Measurements from ENCODE around the gene DNAJC11. TPM values are rescaled to one million over a fixed set of nuclear protein-coding genes. Genes with fewer than 3 reads are reported as not detected.

Gene DNAJC11
- total RNA-seq, 1 experiment from 2014 or later = 61.0 TPM

DNA sequence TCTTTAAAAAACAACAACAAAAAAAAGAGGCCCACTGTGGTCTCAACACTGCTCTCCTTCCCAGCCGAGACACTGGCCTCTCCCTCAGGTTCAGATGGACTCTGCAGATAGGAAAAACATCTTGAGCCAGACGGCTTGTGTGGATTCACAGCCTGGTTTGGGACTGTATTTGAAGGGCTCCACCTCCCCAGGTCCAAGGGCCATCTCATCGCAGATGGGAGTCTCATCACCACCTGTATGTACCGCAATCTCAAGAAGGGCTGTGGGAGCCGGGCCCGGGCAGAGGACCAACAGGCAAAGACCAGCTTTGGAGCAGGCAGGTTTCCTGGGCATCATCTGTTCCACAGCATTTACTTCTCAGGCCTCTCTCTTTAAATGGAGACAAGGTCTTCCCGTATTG is 111.6 kb downstream of the DNAJC11 start:
- Mint-ChIP-seq H3K4me3 (ENCODE audit: unreplicated experiment) (no peak overlapping the region), H3K27me3 (ENCODE audit: insufficient read depth, unreplicated experiment) (no peaks in the 10 kb centered on the region), H3K9me3 (ENCODE audit: unreplicated experiment) (no peaks in the 10 kb centered on the region), H3K36me3 (ENCODE audit: insufficient read depth, unreplicated experiment) (peaks cover 24% of the 10 kb centered on the region), H3K4me1 (ENCODE audit: low read depth, unreplicated experiment) (no peaks in the 10 kb centered on the region), H3K27ac (ENCODE audit: unreplicated experiment) (no peak overlapping the region)
- no peak overlapping the region for H3K4me3 ChIP-seq (ENCODE audit: low read depth, low read length)
- H3K4me1 ChIP-seq = no peaks in the 10 kb centered on the region
- H3K36me3 ChIP-seq (ENCODE audit: control insufficient read depth, insufficient read depth, low read length) = peaks cover 2% of the 10 kb centered on the region; the same call in 1 of the 2 replicates
- BruUV-seq (replicated peaks) = no TSS peak
- intact Hi-C loops (cut with micrococcal nuclease; ENCODE audit: unreplicated experiment) = no loop called here
- H3K9me3 ChIP-seq = no peaks in the 10 kb centered on the region
- POLR2A ChIA-PET = no interaction called here
- CTCF ChIA-PET = no interaction called here
- DNase-seq = no peak
- TF ChIP-seq, protein P1, sequence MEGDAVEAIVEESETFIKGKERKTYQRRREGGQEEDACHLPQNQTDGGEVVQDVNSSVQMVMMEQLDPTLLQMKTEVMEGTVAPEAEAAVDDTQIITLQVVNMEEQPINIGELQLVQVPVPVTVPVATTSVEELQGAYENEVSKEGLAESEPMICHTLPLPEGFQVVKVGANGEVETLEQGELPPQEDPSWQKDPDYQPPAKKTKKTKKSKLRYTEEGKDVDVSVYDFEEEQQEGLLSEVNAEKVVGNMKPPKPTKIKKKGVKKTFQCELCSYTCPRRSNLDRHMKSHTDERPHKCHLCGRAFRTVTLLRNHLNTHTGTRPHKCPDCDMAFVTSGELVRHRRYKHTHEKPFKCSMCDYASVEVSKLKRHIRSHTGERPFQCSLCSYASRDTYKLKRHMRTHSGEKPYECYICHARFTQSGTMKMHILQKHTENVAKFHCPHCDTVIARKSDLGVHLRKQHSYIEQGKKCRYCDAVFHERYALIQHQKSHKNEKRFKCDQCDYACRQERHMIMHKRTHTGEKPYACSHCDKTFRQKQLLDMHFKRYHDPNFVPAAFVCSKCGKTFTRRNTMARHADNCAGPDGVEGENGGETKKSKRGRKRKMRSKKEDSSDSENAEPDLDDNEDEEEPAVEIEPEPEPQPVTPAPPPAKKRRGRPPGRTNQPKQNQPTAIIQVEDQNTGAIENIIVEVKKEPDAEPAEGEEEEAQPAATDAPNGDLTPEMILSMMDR (IDR thresholded peaks at IDR 0.05; ENCODE audit: insufficient read depth in 1 of 2, low read depth in 1 of 2, low read length in 1 of 2, severe bottlenecking in 1 of 2, unreplicated experiment in 1 of 2) = no peak
- H3K27me3 ChIP-seq (replicated peaks; ENCODE audit: control insufficient read depth, insufficient read depth, low read length) = no peaks in the 10 kb centered on the region

GRCh38 chr1:6588893-6589520 is 112.6 kb downstream of the DNAJC11 start:
- intact Hi-C loops (cut with micrococcal nuclease; ENCODE audit: unreplicated experiment) = no loop called here
- no peaks in the 10 kb centered on the region for H3K4me1 Mint-ChIP-seq (ENCODE audit: low read depth, unreplicated experiment)
- Histone ChIP-seq H3K9me3 (no peaks in the 10 kb centered on the region), H3K4me1 (no peaks in the 10 kb centered on the region), H3K4me3 (ENCODE audit: low read depth, low read length) (no peak overlapping the region), H3K36me3 (ENCODE audit: control insufficient read depth, insufficient read depth, low read length) (peaks cover 2% of the 10 kb centered on the region; the same call in 1 of the 2 replicates), H3K27me3 (replicated peaks; ENCODE audit: control insufficient read depth, insufficient read depth, low read length) (no peaks in the 10 kb centered on the region)
- no peaks in the 10 kb centered on the region for H3K27me3 Mint-ChIP-seq (ENCODE audit: insufficient read depth, unreplicated experiment)
- no peak for DNase-seq
- no peak overlapping the region for H3K4me3 Mint-ChIP-seq (ENCODE audit: unreplicated experiment)
- CTCF ChIA-PET = no interaction called here
- POLR2A ChIA-PET = no interaction called here
- no peaks in the 10 kb centered on the region for H3K9me3 Mint-ChIP-seq (ENCODE audit: unreplicated experiment)
- no TSS peak for BruUV-seq (replicated peaks)
- H3K36me3 Mint-ChIP-seq (ENCODE audit: insufficient read depth, unreplicated experiment) = peaks cover 22% of the 10 kb centered on the region
- TF ChIP-seq, protein P1 (IDR thresholded peaks at IDR 0.05; ENCODE audit: insufficient read depth in 1 of 2, low read depth in 1 of 2, low read length in 1 of 2, severe bottlenecking in 1 of 2, unreplicated experiment in 1 of 2) = no peak
- no peak overlapping the region for H3K27ac Mint-ChIP-seq (ENCODE audit: unreplicated experiment)

GRCh38 chr1:6588128-6588892 is 113.3 kb downstream of the DNAJC11 start:
- no peaks in the 10 kb centered on the region for H3K27me3 Mint-ChIP-seq (ENCODE audit: insufficient read depth, unreplicated experiment)
- H3K4me3 ChIP-seq (ENCODE audit: low read depth, low read length) = no peak overlapping the region
- H3K4me1 Mint-ChIP-seq (ENCODE audit: low read depth, unreplicated experiment) = no peaks in the 10 kb centered on the region
- TF ChIP-seq, protein P1 (IDR thresholded peaks at IDR 0.05; ENCODE audit: insufficient read depth in 1 of 2, low read depth in 1 of 2, low read length in 1 of 2, severe bottlenecking in 1 of 2, unreplicated experiment in 1 of 2) = no peak
- no peaks in the 10 kb centered on the region for H3K4me1 ChIP-seq
- BruUV-seq (replicated peaks) = no TSS peak
- H3K36me3 Mint-ChIP-seq (ENCODE audit: insufficient read depth, unreplicated experiment) = peaks cover 15% of the 10 kb centered on the region
- ChIA-PET POLR2A (no interaction called here), CTCF (no interaction called here)
- no peaks in the 10 kb centered on the region for H3K27me3 ChIP-seq (replicated peaks; ENCODE audit: control insufficient read depth, insufficient read depth, low read length)
- intact Hi-C loops (cut with micrococcal nuclease; ENCODE audit: unreplicated experiment) = no loop called here
- H3K9me3 ChIP-seq = no peaks in the 10 kb centered on the region
- H3K27ac Mint-ChIP-seq (ENCODE audit: unreplicated experiment) = no peak overlapping the region
- H3K4me3 Mint-ChIP-seq (ENCODE audit: unreplicated experiment) = no peak overlapping the region
- H3K9me3 Mint-ChIP-seq (ENCODE audit: unreplicated experiment) = no peaks in the 10 kb centered on the region
- H3K36me3 ChIP-seq (ENCODE audit: control insufficient read depth, insufficient read depth, low read length) = peaks cover 2% of the 10 kb centered on the region; the same call in 1 of the 2 replicates
- DNase-seq = no peak
